BE2C (cell line): ENCODE measurements around the gene PTPRN2.

Source experiments
- DNase-seq: peaks from one replicate; pipeline ENCODE4 v3.0.0-alpha.2; 2020
- H3K27me3 ChIP-seq: fragments of 250-450 bp; sonication (Bioruptor Pico); 2 replicates; pipeline ENCODE4 v1.5.1; 2020; ENCODE audit warnings: mild to moderate bottlenecking
- H3K36me3 ChIP-seq: fragments of 250-450 bp; sonication (Bioruptor Pico); 2 replicates; pipeline ENCODE4 v1.5.1; 2020; ENCODE audit warnings: mild to moderate bottlenecking
- H3K4me1 ChIP-seq: fragments of 250-450 bp; sonication (Bioruptor Pico); 2 replicates; pipeline ENCODE4 v1.5.1; 2020
- H3K4me3 ChIP-seq: 2 replicates; pipeline ENCODE4 v1.5.1; 2011; ENCODE audit warnings: low read depth, low read length
- H3K9me3 ChIP-seq: fragments of 250-450 bp; sonication (Bioruptor Pico); 2 replicates; pipeline ENCODE4 v1.5.1; 2020
- CTCF ChIP-seq: IDR thresholded peaks from 2 replicates; pipeline ENCODE4 v1.5.1; 2012; ENCODE audit warnings: mild to moderate bottlenecking, low read depth, low read length

PTPRN2 gene

GRCh38 chr7:158271646-158272045, 316.0 kb downstream of the PTPRN2 start:
- no peak for DNase-seq
- Histone ChIP-seq H3K4me3 (no peak overlapping the region), H3K27me3 (peaks cover 23% of the 10 kb centered on the region), H3K4me1 (no peaks in the 10 kb centered on the region), H3K9me3 (peaks cover 3% of the 10 kb centered on the region; the same call in 1 of the 2 replicates), H3K36me3 (no peaks in the 10 kb centered on the region)
- TF ChIP-seq CTCF = no peak

GRCh38 chr7:158270856-158271413, 316.7 kb downstream of the PTPRN2 start:
- Histone ChIP-seq H3K9me3 (peaks cover 3% of the 10 kb centered on the region; the same call in 1 of the 2 replicates), H3K4me1 (no peaks in the 10 kb centered on the region), H3K27me3 (peaks cover 23% of the 10 kb centered on the region), H3K36me3 (no peaks in the 10 kb centered on the region), H3K4me3 (no peak overlapping the region)
- DNase-seq = no peak
- TF ChIP-seq CTCF = no peak

GRCh38 chr7:158270106-158270775, 317.4 kb downstream of the PTPRN2 start:
- DNase-seq = no peak
- peaks cover 19% of the 10 kb centered on the region for H3K27me3 ChIP-seq
- H3K4me1 ChIP-seq = no peaks in the 10 kb centered on the region
- H3K36me3 ChIP-seq = no peaks in the 10 kb centered on the region
- no peak for TF ChIP-seq CTCF
- no peak overlapping the region for H3K4me3 ChIP-seq
- H3K9me3 ChIP-seq = peaks cover 4% of the 10 kb centered on the region; the same call in 1 of the 2 replicates

GRCh38 chr7:158268816-158269535, 318.6 kb downstream of the PTPRN2 start:
- H3K36me3 ChIP-seq = no peaks in the 10 kb centered on the region
- peaks cover 9% of the 10 kb centered on the region; the same call in 1 of the 2 replicates for H3K27me3 ChIP-seq
- H3K9me3 ChIP-seq = peaks cover 7% of the 10 kb centered on the region; the same call in 1 of the 2 replicates
- H3K4me1 ChIP-seq = no peaks in the 10 kb centered on the region
- no peak for DNase-seq
- no peak for TF ChIP-seq CTCF
- H3K4me3 ChIP-seq = no peak overlapping the region

- H3K9me3 ChIP-seq = peaks cover 7% of the 10 kb centered on the region; the same call in 1 of the 2 replicates
- no peaks in the 10 kb centered on the region for H3K36me3 ChIP-seq
- TF ChIP-seq CTCF = no peak
- DNase-seq = no peak
- H3K4me1 ChIP-seq = no peaks in the 10 kb centered on the region
- no peak overlapping the region for H3K4me3 ChIP-seq
- H3K27me3 ChIP-seq = peaks cover 5% of the 10 kb centered on the region; the same call in 1 of the 2 replicates
These were observed 319.7 kb downstream of the PTPRN2 start for GRCh38 chr7:158267742-158268435.
